Measurements from ENCODE around the gene WNT1.

Gene WNT1

GRCh38 chr12:48996794-48997718, 18.9 kb downstream of the WNT1 start:
- TF ChIP-seq GATA2 (IDR thresholded peaks at IDR 0.05; ENCODE audit: low read depth, low read length), result no peak
- TF ChIP-seq GATA3 (IDR thresholded peaks at IDR 0.05; ENCODE audit: low read depth, low read length), result no peak

- TF ChIP-seq GATA3 (IDR thresholded peaks at IDR 0.05; ENCODE audit: low read depth, low read length), result no peak
- TF ChIP-seq GATA2 (IDR thresholded peaks at IDR 0.05; ENCODE audit: low read depth, low read length), result no peak
These were observed 19.8 kb downstream of the WNT1 start for GRCh38 chr12:48997719-48998496.

DNA sequence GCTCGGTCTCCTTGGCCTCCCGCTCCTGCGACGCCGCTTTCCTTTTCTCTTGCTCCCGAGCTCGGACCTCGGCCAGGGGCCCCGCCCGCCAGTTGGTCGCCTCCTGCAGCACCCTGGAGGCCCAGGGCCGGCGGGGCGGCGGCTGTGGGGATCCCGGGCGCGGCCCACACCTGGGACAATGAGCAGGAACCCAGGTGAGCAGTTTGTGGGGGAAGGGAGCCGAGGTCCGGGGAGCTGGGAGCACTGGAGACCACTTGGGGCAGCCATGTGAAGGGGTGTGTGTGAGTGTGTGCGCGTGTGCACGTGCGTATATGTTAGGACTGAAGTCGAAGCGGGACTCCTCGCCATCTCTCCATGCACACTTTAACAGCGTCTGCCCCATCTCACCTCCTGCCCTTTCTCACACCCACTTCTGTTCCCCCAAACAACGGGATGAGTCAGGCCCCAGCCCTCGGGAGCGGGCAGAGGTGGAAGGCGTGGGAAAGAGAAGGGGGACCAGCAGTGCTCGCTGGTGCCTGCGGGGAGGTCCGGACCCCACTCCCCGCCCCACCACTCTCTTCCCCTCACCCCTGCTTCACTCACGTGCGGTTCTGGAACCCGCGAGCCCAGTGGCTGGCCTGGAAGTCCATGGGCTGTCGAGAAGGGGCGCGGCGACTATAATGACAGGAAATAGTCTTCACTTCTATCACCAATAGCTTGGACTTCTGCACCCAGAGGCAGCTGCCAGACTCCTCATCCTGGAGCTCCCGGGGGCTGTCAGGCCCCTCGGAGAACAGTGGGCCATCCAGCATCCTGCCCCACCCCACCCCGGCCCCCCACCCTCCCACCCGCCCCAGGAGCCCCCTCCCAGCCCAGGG, 20.6 kb downstream of the WNT1 start:
- TF ChIP-seq GATA3 (IDR thresholded peaks at IDR 0.05; ENCODE audit: low read depth, low read length), result no peak
- TF ChIP-seq GATA2 (IDR thresholded peaks at IDR 0.05; ENCODE audit: low read depth, low read length), result no peak

GRCh38 chr12:48999371-49000131, 21.4 kb downstream of the WNT1 start, which contains the start of gene DDN:
Gene DDN, minus strand, starts transcription at chr12:48999375. Its CDS starts 88 bp downstream, at chr12:48999287.
- TF ChIP-seq GATA3 (IDR thresholded peaks at IDR 0.05; ENCODE audit: low read depth, low read length) (no peak), GATA2 (IDR thresholded peaks at IDR 0.05; ENCODE audit: low read depth, low read length) (no peak)

GRCh38 chr12:49000346-49000745, 22.2 kb downstream of the WNT1 start:
- TF ChIP-seq GATA2 (IDR thresholded peaks at IDR 0.05; ENCODE audit: low read depth, low read length) (no peak), GATA3 (IDR thresholded peaks at IDR 0.05; ENCODE audit: low read depth, low read length) (no peak)

DNA sequence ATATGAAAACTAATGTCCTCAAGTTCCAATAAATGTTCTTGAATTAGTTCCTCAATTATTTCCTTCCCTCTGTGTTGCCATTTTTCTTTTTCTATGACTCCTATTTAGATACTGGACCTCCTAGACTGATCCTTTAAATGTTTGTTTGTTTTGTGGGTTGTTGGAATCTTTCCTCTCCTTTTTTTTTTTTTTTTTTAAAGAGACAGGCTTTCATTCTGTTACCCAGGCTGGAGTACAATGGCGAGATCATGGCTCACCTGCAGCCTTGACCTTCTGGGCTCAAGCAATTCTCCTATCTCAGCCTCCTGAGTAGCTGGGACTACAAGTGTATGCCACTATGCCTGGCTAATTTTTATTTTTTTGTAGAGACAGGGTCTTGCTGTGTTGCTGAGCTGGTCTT, 30.8 kb downstream of the WNT1 start:
- TF ChIP-seq GATA2 (IDR thresholded peaks at IDR 0.05; ENCODE audit: low read depth, low read length) (no peak), GATA3 (IDR thresholded peaks at IDR 0.05; ENCODE audit: low read depth, low read length) (no peak)

DNA sequence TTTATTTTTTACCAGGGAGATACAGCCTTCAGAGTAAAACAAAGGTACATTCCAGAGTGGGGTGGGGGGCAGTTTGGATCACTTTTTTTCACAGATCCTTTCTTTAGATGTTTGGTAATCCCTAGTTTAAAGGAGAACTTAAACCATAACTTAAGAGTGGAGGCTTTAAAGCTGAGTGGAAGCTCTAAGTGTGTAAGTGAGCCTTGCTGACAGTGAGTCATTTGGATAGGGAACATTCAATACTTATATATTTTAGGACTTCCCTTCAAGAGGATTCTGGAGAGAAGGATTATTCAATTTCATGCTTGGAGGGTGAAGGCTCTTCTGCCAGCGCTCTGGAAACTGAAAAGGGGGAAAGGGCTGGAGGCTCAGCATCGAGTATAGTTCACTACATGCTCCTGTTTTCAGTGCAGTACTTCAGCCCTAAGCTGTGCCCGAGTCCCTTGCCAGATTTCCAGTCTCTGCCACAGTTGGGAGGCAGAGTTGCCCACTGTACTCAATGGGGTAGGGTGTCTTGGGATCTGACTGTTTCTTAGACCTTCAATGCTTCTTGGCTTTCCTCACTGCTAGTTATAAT, 32.1 kb downstream of the WNT1 start:
- TF ChIP-seq GATA2 (IDR thresholded peaks at IDR 0.05; ENCODE audit: low read depth, low read length) (no peak), GATA3 (IDR thresholded peaks at IDR 0.05; ENCODE audit: low read depth, low read length) (no peak)

DNA sequence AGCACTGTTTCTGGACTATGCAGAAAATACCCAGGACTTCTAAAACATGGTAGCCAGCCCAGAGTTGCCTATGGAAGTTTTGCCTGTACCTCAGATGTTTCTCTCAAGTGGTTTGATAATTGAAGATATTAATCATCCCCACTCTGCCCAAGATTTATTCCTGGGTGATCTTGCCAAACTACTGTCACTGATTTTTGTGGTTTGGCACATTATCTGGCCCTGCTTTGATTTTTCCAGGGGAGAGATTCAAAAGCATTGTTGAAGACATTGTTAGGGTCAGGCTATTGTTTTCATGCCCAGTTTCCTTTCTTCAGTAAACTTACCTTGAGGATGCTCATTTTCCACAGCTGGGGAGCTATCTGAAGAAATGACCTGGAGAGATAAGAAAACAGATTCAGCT, 34.6 kb downstream of the WNT1 start:
- TF ChIP-seq GATA2 (IDR thresholded peaks at IDR 0.05; ENCODE audit: low read depth, low read length) (no peak), GATA3 (IDR thresholded peaks at IDR 0.05; ENCODE audit: low read depth, low read length) (no peak)

DNA sequence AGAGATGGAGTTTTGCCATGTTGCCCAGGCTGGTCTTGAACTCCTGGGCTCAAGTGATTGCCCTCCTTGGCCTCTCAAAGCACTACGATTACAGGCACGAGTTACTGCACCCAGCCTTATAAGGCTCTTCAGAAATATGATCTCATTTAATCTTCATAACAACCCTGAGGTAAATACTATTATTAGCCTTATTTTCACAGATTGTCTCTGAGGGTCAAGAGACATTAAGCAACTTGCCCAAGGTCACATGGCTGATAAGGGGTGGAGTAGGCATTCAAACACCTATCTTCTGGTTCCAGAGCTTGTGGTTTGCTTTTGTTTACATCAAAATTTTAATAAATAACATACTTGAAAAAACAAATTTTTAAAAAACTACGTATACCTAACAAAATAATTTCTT, 35.3 kb downstream of the WNT1 start:
- TF ChIP-seq GATA2 (IDR thresholded peaks at IDR 0.05; ENCODE audit: low read depth, low read length), result no peak
- TF ChIP-seq GATA3 (IDR thresholded peaks at IDR 0.05; ENCODE audit: low read depth, low read length), result no peak

- TF ChIP-seq GATA3 (IDR thresholded peaks at IDR 0.05; ENCODE audit: low read depth, low read length) (no peak), GATA2 (IDR thresholded peaks at IDR 0.05; ENCODE audit: low read depth, low read length) (no peak)
These were observed 36.4 kb downstream of the WNT1 start for GRCh38 chr12:49014547-49014946.

DNA sequence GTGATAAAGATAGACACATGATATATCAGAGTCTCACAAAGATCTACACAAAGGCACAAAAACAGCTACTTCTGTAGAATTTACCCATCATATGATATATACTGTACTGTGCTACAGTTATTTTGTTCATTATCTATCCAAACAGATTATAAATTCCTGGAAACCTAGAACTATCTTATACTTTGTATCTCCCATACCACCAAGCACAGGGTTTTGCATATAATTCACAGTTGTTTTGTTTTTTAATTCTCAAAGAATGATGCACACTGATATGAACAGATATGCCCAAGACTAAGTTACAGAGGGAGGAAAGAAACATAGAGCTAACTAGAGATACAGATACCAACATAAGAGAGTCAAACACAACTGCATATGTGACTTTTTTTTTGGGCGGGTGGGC, 37.1 kb downstream of the WNT1 start:
- TF ChIP-seq GATA3 (IDR thresholded peaks at IDR 0.05; ENCODE audit: low read depth, low read length) (no peak), GATA2 (IDR thresholded peaks at IDR 0.05; ENCODE audit: low read depth, low read length) (no peak)

GRCh38 chr12:49017891-49018260, 39.8 kb downstream of the WNT1 start:
- TF ChIP-seq GATA3 (IDR thresholded peaks at IDR 0.05; ENCODE audit: low read depth, low read length) (no peak), GATA2 (IDR thresholded peaks at IDR 0.05; ENCODE audit: low read depth, low read length) (no peak)

All from SH-SY5Y (cell line).